Lower lobe of right lung (tissue), 2 donors: ENCODE results near the gene RRP12. TPM values are rescaled to one million over a fixed set of nuclear protein-coding genes. Genes with fewer than 3 reads are reported as not detected.
A peak's percentile ranks its signal among the peaks of the same experiment; 100 is the strongest.

ENCODE experiments used
- ATAC-seq, 2 donors: fragments of 200-7000 bp; cut with Tn5 transposase; one replicate each; pipeline ENCODE4 v1.9.1; 2020 to 2022; ENCODE audit warnings: mild to moderate bottlenecking in 2 of 2, moderate library complexity in 2 of 2
- DNase-seq: peaks from one replicate; pipeline ENCODE4 v3.0.0-alpha.2; 2020
- H3K27ac ChIP-seq: fragments of 200-600 bp; one replicate; pipeline ENCODE4 v1.8.0; 2022
- H3K27me3 ChIP-seq: fragments of 200-600 bp; one replicate; pipeline ENCODE4 v1.8.0; 2022; ENCODE audit warnings: low read depth
- H3K36me3 ChIP-seq: fragments of 200-600 bp; one replicate; pipeline ENCODE4 v1.8.0; 2022; ENCODE audit warnings: mild to moderate bottlenecking
- H3K4me1 ChIP-seq: fragments of 200-600 bp; one replicate; pipeline ENCODE4 v1.8.0; 2022
- H3K4me3 ChIP-seq: fragments of 200-600 bp; one replicate; pipeline ENCODE4 v1.8.0; 2022; ENCODE audit warnings: mild to moderate bottlenecking
- H3K9me3 ChIP-seq: fragments of 200-600 bp; one replicate; pipeline ENCODE4 v1.8.0; 2022
- intact Hi-C: fragments of 100-400 bp; cut with DNase I; formaldehyde crosslinking; loops from one replicate; pipeline ENCODE4 v1.11.0; 2022
- total RNA-seq: library from RNA; stranded (reverse); fragmentation: NEBNext Ultra II Directional; extraction: Animal tissue kit (Norgen Biotek cat#: 25700); gene quantifications from one replicate; pipeline ENCODE4 v1.2.1, GENCODE V29; 2021
- TF ChIP-seq, protein P1 (sequence below): fragments of 200-600 bp; IDR thresholded peaks from one replicate; pipeline ENCODE4 v1.8.0; 2022; ENCODE audit warnings: antibody characterized with exemption, mild to moderate bottlenecking
- donor health status: DM: no; HTN: yes; CAD: no; lungs with severe emphysema.

The RRP12 gene
- total RNA-seq, 1 donor from 2014 or later, result 24.0 TPM

GRCh38 chr10:97406064-97406463 is 4.9 kb upstream of the RRP12 start:
- peaks cover 18% of the 10 kb centered on the region for H3K4me1 ChIP-seq
- peak; percentile 22 to 41 for ATAC-seq
- TF ChIP-seq, protein P1, sequence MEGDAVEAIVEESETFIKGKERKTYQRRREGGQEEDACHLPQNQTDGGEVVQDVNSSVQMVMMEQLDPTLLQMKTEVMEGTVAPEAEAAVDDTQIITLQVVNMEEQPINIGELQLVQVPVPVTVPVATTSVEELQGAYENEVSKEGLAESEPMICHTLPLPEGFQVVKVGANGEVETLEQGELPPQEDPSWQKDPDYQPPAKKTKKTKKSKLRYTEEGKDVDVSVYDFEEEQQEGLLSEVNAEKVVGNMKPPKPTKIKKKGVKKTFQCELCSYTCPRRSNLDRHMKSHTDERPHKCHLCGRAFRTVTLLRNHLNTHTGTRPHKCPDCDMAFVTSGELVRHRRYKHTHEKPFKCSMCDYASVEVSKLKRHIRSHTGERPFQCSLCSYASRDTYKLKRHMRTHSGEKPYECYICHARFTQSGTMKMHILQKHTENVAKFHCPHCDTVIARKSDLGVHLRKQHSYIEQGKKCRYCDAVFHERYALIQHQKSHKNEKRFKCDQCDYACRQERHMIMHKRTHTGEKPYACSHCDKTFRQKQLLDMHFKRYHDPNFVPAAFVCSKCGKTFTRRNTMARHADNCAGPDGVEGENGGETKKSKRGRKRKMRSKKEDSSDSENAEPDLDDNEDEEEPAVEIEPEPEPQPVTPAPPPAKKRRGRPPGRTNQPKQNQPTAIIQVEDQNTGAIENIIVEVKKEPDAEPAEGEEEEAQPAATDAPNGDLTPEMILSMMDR, result no peak
- H3K27ac ChIP-seq, result peak overlapping the region; percentile 62
- no peaks in the 10 kb centered on the region for H3K27me3 ChIP-seq
- H3K36me3 ChIP-seq, result no peaks in the 10 kb centered on the region
- H3K9me3 ChIP-seq, result no peaks in the 10 kb centered on the region
- intact Hi-C loops, result no loop called here
- no peak overlapping the region for H3K4me3 ChIP-seq
- DNase-seq, result peak; percentile 59

- Histone ChIP-seq H3K4me3 (no peak overlapping the region), H3K36me3 (no peaks in the 10 kb centered on the region), H3K27ac (no peak overlapping the region), H3K4me1 (peaks cover 28% of the 10 kb centered on the region), H3K9me3 (no peaks in the 10 kb centered on the region), H3K27me3 (no peaks in the 10 kb centered on the region)
- ATAC-seq (no peak), DNase-seq (no peak)
- TF ChIP-seq, protein P1, result no peak
- intact Hi-C loops, result no loop called here
These were observed 2.9 kb upstream of the RRP12 start for GRCh38 chr10:97404044-97404443.

- peaks cover 8% of the 10 kb centered on the region for H3K36me3 ChIP-seq
- no peaks in the 10 kb centered on the region for H3K9me3 ChIP-seq
- DNase-seq, result no peak
- TF ChIP-seq, protein P1, result no peak
- peak overlapping the region; percentile 81 for H3K4me3 ChIP-seq
- ATAC-seq, result no peak
- intact Hi-C loops, result no loop called here
- H3K27ac ChIP-seq, result peak overlapping the region; percentile 88
- no peaks in the 10 kb centered on the region for H3K27me3 ChIP-seq
- peaks cover 15% of the 10 kb centered on the region for H3K4me1 ChIP-seq
These were observed 347 bp upstream of the RRP12 start for GRCh38 chr10:97401455-97401919.

GRCh38 chr10:97399843-97400545 is 1.1 kb downstream of the RRP12 start:
- peak; percentile 32 to 38 for ATAC-seq
- Histone ChIP-seq H3K27me3 (no peaks in the 10 kb centered on the region), H3K36me3 (peaks cover 23% of the 10 kb centered on the region), H3K9me3 (no peaks in the 10 kb centered on the region), H3K27ac (peak overlapping the region; percentile 88), H3K4me3 (peak overlapping the region; percentile 81), H3K4me1 (peaks cover 15% of the 10 kb centered on the region)
- TF ChIP-seq, protein P1, result no peak
- intact Hi-C loops, result no loop called here
- no peak for DNase-seq

- H3K36me3 ChIP-seq, result peaks cover 54% of the 10 kb centered on the region
- ATAC-seq, result no peak
These were observed 5.1 kb downstream of the RRP12 start for GRCh38 chr10:97396056-97396455.

More at GRCh38 chr10:97396056-97396455, 5.1 kb downstream of the RRP12 start:
- Histone ChIP-seq H3K4me3 (no peak overlapping the region), H3K27me3 (no peaks in the 10 kb centered on the region), H3K9me3 (no peaks in the 10 kb centered on the region), H3K27ac (no peak overlapping the region), H3K4me1 (peaks cover 9% of the 10 kb centered on the region)
- intact Hi-C loops, result no loop called here
- no peak for DNase-seq
- TF ChIP-seq, protein P1, result no peak
